Osteoblast (primary cell): ENCODE results near the gene LMX1B. TPM values are rescaled to one million over a fixed set of nuclear protein-coding genes. Genes with fewer than 3 reads are reported as not detected.

Experiments
- DNase-seq: peaks from one replicate; pipeline ENCODE4 v3.0.0; 2011; ENCODE audit warnings: low spot score, mixed read lengths; ENCODE audit not compliant: insufficient read length; ENCODE audit errors: missing footprints
- H2AFZ ChIP-seq: 2 replicates; pipeline ENCODE4 v1.6.0; 2011; ENCODE audit warnings: mild to moderate bottlenecking, low read length
- H3K27ac ChIP-seq: 2 replicates; pipeline ENCODE4 v1.5.1; 2011; ENCODE audit warnings: mild to moderate bottlenecking, low read depth, low read length, moderate library complexity
- H3K27me3 ChIP-seq: 2 replicates; pipeline ENCODE4 v1.6.0; 2012; ENCODE audit warnings: mild to moderate bottlenecking, control low read depth, inconsistent platforms, low read length, moderate library complexity; ENCODE audit not compliant: insufficient read depth
- H3K36me3 ChIP-seq: 2 replicates; pipeline ENCODE4 v1.5.1; 2011; ENCODE audit warnings: mild to moderate bottlenecking, low read length, control low read depth, moderate library complexity; ENCODE audit not compliant: insufficient read depth
- H3K4me1 ChIP-seq: 2 replicates; pipeline ENCODE4 v1.5.1; 2011; ENCODE audit warnings: mild to moderate bottlenecking, low read length, control low read depth, moderate library complexity; ENCODE audit not compliant: insufficient read depth
- H3K4me2 ChIP-seq: 2 replicates; pipeline ENCODE4 v1.6.0; 2011; ENCODE audit warnings: mild to moderate bottlenecking, low read length; ENCODE audit not compliant: insufficient read depth
- H3K4me3 ChIP-seq: fragments of 200-600 bp; sonication (generic); 3 replicates; pipeline ENCODE4 v1.5.1; 2012; ENCODE audit warnings: mild to moderate bottlenecking, low read length, inconsistent platforms; ENCODE audit not compliant: insufficient read depth
- H3K79me2 ChIP-seq: 2 replicates; pipeline ENCODE4 v1.6.0; 2012; ENCODE audit warnings: mild to moderate bottlenecking, low read length, control low read depth, inconsistent platforms; ENCODE audit not compliant: insufficient read depth
- H3K9me3 ChIP-seq: 2 replicates; pipeline ENCODE4 v1.5.1; 2011; ENCODE audit warnings: low read depth, low read length, control low read depth
- H4K20me1 ChIP-seq: 2 replicates; pipeline ENCODE4 v1.6.0; 2012; ENCODE audit warnings: mild to moderate bottlenecking, low read length, control low read depth; ENCODE audit not compliant: insufficient read depth
- total RNA-seq: library from RNA; depleted of rRNA; stranded (reverse); fragments of >200 nt; gene quantifications from 2 replicates; pipeline ENCODE4 v1.2.3, GENCODE V29; 2012
- TF ChIP-seq, protein P1 (sequence below): IDR thresholded peaks from 2 replicates; pipeline ENCODE4 v1.5.1; 2011; ENCODE audit warnings: mild to moderate bottlenecking, low read depth, low read length, moderate library complexity; ENCODE audit errors: extremely low read depth

LMX1B gene
- total RNA-seq, 1 donor: under 0.01 TPM

DNA sequence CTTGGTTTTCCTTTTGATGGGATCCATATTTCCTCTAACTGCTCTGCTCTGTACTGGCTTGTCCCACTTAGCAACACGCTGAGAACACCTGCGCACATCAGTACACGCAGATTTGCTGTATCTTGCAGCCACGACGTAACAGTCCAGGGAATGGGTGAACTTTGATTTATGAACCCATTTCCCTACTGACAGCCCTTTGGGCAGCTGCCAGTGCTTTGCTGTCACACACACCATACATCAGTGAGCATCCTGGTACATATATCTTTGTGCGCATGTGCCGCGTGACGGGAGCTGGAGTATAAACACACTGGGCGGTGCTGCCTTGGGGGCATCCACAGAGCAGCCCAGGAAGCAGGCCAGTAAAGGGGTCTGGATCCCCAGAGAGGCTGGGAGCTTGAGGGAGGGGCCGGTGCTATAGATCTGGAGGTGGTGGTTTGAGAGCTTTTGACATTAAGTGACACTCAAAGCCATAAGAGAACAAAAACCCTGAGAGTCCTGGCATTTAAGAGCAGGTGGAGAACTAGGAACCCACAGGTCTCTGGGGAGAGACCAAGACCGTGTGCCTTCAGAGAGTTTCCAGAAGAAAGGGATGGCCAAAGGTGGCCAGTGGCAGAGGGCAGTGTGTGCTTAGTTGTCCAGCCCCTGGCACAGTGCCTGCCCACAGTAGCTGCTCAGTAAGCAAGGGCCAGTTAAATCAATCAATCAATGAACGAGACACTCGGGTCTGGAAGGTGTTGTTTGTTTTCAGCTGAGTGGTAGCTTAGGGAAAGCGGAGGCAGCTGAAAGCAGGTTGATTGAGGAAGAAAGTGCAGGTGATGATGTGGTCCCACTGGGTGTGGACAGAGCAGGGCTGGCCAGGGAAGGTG lies 53.7 kb downstream of the LMX1B start:
- Histone ChIP-seq H2AFZ (no peak overlapping the region), H3K9me3 (no peaks in the 10 kb centered on the region), H3K4me2 (no peak overlapping the region), H3K4me1 (no peaks in the 10 kb centered on the region), H3K79me2 (no peaks in the 10 kb centered on the region), H3K27ac (no peak overlapping the region), H4K20me1 (no peaks in the 10 kb centered on the region), H3K4me3 (no peak overlapping the region), H3K36me3 (no peaks in the 10 kb centered on the region), H3K27me3 (peaks cover 2% of the 10 kb centered on the region)
- TF ChIP-seq, protein P1, sequence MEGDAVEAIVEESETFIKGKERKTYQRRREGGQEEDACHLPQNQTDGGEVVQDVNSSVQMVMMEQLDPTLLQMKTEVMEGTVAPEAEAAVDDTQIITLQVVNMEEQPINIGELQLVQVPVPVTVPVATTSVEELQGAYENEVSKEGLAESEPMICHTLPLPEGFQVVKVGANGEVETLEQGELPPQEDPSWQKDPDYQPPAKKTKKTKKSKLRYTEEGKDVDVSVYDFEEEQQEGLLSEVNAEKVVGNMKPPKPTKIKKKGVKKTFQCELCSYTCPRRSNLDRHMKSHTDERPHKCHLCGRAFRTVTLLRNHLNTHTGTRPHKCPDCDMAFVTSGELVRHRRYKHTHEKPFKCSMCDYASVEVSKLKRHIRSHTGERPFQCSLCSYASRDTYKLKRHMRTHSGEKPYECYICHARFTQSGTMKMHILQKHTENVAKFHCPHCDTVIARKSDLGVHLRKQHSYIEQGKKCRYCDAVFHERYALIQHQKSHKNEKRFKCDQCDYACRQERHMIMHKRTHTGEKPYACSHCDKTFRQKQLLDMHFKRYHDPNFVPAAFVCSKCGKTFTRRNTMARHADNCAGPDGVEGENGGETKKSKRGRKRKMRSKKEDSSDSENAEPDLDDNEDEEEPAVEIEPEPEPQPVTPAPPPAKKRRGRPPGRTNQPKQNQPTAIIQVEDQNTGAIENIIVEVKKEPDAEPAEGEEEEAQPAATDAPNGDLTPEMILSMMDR: no peak
- no peak for DNase-seq

DNA sequence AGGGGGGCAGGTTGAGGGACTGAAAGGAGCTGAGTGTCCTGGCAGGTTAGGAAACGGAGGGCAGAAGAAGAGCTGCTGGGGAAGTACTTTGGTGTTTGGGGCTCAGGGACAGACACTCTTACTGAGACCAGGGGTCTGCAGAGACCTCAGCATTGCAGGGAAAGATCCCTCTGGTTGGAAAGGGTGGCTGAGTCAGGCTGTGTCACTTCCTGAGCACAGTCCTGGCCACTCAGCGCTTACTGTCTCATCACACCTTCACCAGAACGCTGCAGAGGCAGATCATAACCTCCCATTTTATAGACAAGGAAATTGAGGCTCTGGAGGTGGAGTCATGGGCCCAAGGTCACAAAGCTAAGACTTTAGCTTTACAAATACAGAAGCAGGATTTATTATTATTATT lies 54.3 kb downstream of the LMX1B start:
- Histone ChIP-seq H3K27me3 (peaks cover 4% of the 10 kb centered on the region), H3K27ac (no peak overlapping the region), H3K79me2 (no peaks in the 10 kb centered on the region), H2AFZ (no peak overlapping the region), H3K9me3 (no peaks in the 10 kb centered on the region), H3K4me3 (no peak overlapping the region), H4K20me1 (no peaks in the 10 kb centered on the region), H3K4me1 (no peaks in the 10 kb centered on the region), H3K4me2 (no peak overlapping the region), H3K36me3 (no peaks in the 10 kb centered on the region)
- TF ChIP-seq, protein P1: no peak
- DNase-seq: no peak

DNA sequence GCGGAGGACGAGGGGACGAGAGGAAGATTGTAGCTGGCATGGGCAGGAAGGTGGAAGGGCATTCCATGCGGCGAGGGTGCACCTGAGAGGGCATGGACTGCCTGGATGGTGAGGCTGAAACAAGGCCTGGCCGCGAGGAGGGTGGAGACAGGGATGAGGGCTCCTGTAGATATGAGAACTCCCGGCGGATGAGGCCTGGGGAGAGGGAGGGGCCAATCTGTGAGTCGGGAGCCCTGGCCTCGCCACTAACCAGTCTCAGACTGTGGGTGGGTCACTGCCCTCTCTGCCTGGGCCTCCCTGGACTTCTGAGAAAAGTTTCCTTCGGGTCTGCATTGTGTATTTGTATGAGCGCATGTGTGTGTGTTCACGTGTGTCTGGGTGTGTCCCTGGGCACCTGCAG lies 55.4 kb downstream of the LMX1B start:
- DNase-seq: no peak
- H4K20me1 ChIP-seq: no peaks in the 10 kb centered on the region
- H3K4me3 ChIP-seq: no peak overlapping the region
- peaks cover 5% of the 10 kb centered on the region for H3K27me3 ChIP-seq
- H3K27ac ChIP-seq: no peak overlapping the region
- TF ChIP-seq, protein P1: no peak
- no peak overlapping the region for H2AFZ ChIP-seq
- H3K36me3 ChIP-seq: no peaks in the 10 kb centered on the region
- no peak overlapping the region for H3K4me2 ChIP-seq
- no peaks in the 10 kb centered on the region for H3K4me1 ChIP-seq
- no peaks in the 10 kb centered on the region for H3K79me2 ChIP-seq
- H3K9me3 ChIP-seq: no peaks in the 10 kb centered on the region

DNA sequence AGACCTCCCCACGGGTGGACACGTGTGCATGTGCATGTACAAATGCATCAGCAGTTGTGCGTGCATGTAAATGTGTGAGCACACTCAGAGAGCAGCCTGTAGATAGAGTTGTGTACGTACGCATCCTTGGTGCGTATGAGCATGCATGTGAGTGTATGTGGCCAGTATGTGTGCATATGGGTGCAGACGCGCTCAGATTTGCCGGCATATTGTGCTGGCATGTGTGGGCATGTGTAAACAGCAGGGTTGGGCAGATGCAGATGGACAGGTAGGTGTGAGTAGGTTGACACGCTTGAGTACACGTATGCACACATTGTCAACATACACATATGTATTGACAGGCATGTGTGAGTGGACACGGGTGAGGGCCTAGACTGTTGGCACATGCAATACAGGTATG lies 56.5 kb downstream of the LMX1B start:
- DNase-seq: no peak
- no peaks in the 10 kb centered on the region for H3K4me1 ChIP-seq
- H3K36me3 ChIP-seq: no peaks in the 10 kb centered on the region
- no peaks in the 10 kb centered on the region for H3K79me2 ChIP-seq
- no peaks in the 10 kb centered on the region for H3K9me3 ChIP-seq
- H3K27me3 ChIP-seq: peaks cover 11% of the 10 kb centered on the region
- no peak overlapping the region for H3K4me2 ChIP-seq
- no peak overlapping the region for H2AFZ ChIP-seq
- no peak overlapping the region for H3K4me3 ChIP-seq
- TF ChIP-seq, protein P1: no peak
- no peaks in the 10 kb centered on the region for H4K20me1 ChIP-seq
- no peak overlapping the region for H3K27ac ChIP-seq
